Peyer's patch (tissue), 4 donors: ENCODE data around the gene CDKN3.

Experiments used
- POLR2A ChIP-seq, 2 donors: fragments of 450-650 bp; IDR thresholded peaks; one replicate each; pipeline ENCODE4 v1.5.1; 2017; ENCODE audit warnings: antibody characterized with exemption in 2 of 2, mild to moderate bottlenecking in 2 of 2, moderate library complexity in 2 of 2
- TF ChIP-seq, protein P1 (sequence below), 6 experiments: fragments of 450-650 bp in 4 of 6; fragments of 200-600 bp in 2 of 6; sonication (generic) in 1 of 6; IDR thresholded peaks; one replicate each; pipeline ENCODE4 v1.5.1; 2017 to 2019; ENCODE audit warnings: antibody characterized with exemption in 6 of 6, mild to moderate bottlenecking in 3 of 6, moderate library complexity in 1 of 6

DNA sequence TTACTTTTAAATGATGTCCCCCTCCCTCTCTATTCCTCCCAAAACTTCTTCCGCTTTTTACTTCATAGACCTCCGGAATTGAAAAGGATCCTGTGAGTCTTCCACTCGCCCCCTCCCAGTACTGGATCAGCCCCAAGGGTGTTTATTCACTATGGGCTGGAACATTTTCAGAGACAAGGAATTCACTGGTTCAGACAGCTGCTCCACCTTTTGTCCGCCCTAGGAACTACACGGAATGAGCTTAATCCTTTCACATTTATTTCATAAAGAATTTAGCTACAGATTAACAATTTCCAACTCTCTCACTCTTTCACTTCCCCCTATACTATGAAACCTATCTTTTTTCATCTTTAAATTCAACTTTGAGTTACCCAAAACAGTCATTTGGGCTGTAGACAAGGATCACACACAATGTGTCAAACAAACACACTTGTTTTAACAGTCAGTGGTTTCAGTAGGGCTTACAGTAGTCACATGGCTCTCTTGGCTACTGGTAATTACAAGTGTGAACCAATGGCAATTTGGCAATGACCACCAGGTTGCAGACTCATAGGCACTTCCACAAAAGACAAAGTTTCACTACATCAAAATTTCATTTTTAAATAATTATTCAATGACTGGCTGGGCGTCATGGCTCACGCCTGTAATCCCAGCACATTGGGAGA lies 23.8 kb downstream of the CDKN3 start:
- no peak for TF ChIP-seq POLR2A (IDR thresholded peaks at IDR 0.05)
- TF ChIP-seq, protein P1, sequence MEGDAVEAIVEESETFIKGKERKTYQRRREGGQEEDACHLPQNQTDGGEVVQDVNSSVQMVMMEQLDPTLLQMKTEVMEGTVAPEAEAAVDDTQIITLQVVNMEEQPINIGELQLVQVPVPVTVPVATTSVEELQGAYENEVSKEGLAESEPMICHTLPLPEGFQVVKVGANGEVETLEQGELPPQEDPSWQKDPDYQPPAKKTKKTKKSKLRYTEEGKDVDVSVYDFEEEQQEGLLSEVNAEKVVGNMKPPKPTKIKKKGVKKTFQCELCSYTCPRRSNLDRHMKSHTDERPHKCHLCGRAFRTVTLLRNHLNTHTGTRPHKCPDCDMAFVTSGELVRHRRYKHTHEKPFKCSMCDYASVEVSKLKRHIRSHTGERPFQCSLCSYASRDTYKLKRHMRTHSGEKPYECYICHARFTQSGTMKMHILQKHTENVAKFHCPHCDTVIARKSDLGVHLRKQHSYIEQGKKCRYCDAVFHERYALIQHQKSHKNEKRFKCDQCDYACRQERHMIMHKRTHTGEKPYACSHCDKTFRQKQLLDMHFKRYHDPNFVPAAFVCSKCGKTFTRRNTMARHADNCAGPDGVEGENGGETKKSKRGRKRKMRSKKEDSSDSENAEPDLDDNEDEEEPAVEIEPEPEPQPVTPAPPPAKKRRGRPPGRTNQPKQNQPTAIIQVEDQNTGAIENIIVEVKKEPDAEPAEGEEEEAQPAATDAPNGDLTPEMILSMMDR (IDR thresholded peaks at IDR 0.05) = peak in 4 of 6 experiments; percentile 42 to 71 (median 66)
